Astrocyte (in vitro differentiated cells and primary cell): ENCODE data around the gene DACH2. TPM values are rescaled to one million over a fixed set of nuclear protein-coding genes. Genes with fewer than 3 reads are reported as not detected.
"Not testable (repeated sequence)": the region's sequence is repeated elsewhere in the genome, so short reads cannot be mapped to it uniquely, and the experiment has no call there.

Experiments used
- DNase-seq: peaks from one replicate; pipeline ENCODE4 v3.0.0-alpha.2; 2010; ENCODE audit warnings: low read depth
- FAIRE-seq: peaks from 2 replicates; lab custom pipeline; 2011; peaks lifted over from hg19 to GRCh38; lab: Jason Lieb, UNC
- H2AFZ ChIP-seq: 2 replicates; pipeline ENCODE4 v1.6.0; 2012; ENCODE audit warnings: low read depth, low read length, inconsistent platforms
- H3K27ac ChIP-seq: 2 replicates; pipeline ENCODE4 v1.5.1; 2011; ENCODE audit warnings: low read depth, low read length, inconsistent platforms
- H3K27me3 ChIP-seq: 2 replicates; pipeline ENCODE4 v1.6.0; 2011; ENCODE audit warnings: low read length, inconsistent platforms; ENCODE audit not compliant: insufficient read depth
- H3K36me3 ChIP-seq: 2 replicates; pipeline ENCODE4 v1.5.1; 2011; ENCODE audit warnings: low read length, inconsistent platforms; ENCODE audit not compliant: insufficient read depth
- H3K4me1 ChIP-seq: 2 replicates; pipeline ENCODE4 v1.5.1; 2011; ENCODE audit warnings: low read length, inconsistent platforms; ENCODE audit not compliant: insufficient read depth
- H3K4me2 ChIP-seq: 2 replicates; pipeline ENCODE4 v1.6.0; 2012; ENCODE audit warnings: low read length, inconsistent platforms
- H3K4me3 ChIP-seq: 2 replicates; pipeline ENCODE4 v1.5.1; 2011; ENCODE audit warnings: low read depth, mild to moderate bottlenecking, low read length, inconsistent platforms; ENCODE audit not compliant: insufficient read depth
- H3K79me2 ChIP-seq: 2 replicates; pipeline ENCODE4 v1.6.0; 2012; ENCODE audit warnings: mild to moderate bottlenecking, low read length, inconsistent platforms; ENCODE audit not compliant: insufficient read depth
- H3K9ac ChIP-seq: 2 replicates; pipeline ENCODE4 v1.6.0; 2012; ENCODE audit warnings: mild to moderate bottlenecking, low read length, inconsistent platforms
- H3K9me3 ChIP-seq: 2 replicates; pipeline ENCODE4 v1.5.1; 2012; ENCODE audit warnings: low read depth, mild to moderate bottlenecking, low read length, inconsistent platforms; ENCODE audit not compliant: insufficient read depth
- H4K20me1 ChIP-seq: 2 replicates; pipeline ENCODE4 v1.6.0; 2012; ENCODE audit warnings: low read length, inconsistent platforms; ENCODE audit not compliant: insufficient read depth
- H3K27ac Mint-ChIP-seq: one replicate; pipeline ENCODE4 v1.8.0; 2021; ENCODE audit warnings: mild to moderate bottlenecking, mixed read lengths; ENCODE audit not compliant: unreplicated experiment
- H3K27me3 Mint-ChIP-seq: one replicate; pipeline ENCODE4 v1.8.0; 2021; ENCODE audit warnings: low read depth, mixed read lengths; ENCODE audit not compliant: unreplicated experiment
- H3K36me3 Mint-ChIP-seq: one replicate; pipeline ENCODE4 v1.8.0; 2021; ENCODE audit warnings: low read depth, mixed read lengths; ENCODE audit not compliant: unreplicated experiment
- H3K4me1 Mint-ChIP-seq: one replicate; pipeline ENCODE4 v1.8.0; 2021; ENCODE audit warnings: low read depth, mixed read lengths; ENCODE audit not compliant: unreplicated experiment
- H3K4me3 Mint-ChIP-seq: one replicate; pipeline ENCODE4 v1.8.0; 2021; ENCODE audit warnings: mild to moderate bottlenecking, moderate library complexity, mixed read lengths; ENCODE audit not compliant: unreplicated experiment
- H3K9me3 Mint-ChIP-seq: one replicate; pipeline ENCODE4 v1.8.0; 2021; ENCODE audit warnings: mild to moderate bottlenecking, mixed read lengths; ENCODE audit not compliant: unreplicated experiment
- CTCF ChIP-seq: IDR thresholded peaks from 2 replicates; pipeline ENCODE4 v1.5.1; 2011; ENCODE audit warnings: low read depth, mild to moderate bottlenecking, inconsistent platforms, low read length, moderate library complexity; ENCODE audit not compliant: insufficient read depth
- EZH2 ChIP-seq: IDR thresholded peaks from 2 replicates; pipeline ENCODE4 v1.6.1; 2012; ENCODE audit warnings: mild to moderate bottlenecking, low read length, inconsistent platforms; ENCODE audit not compliant: insufficient read depth
- total RNA-seq: library from RNA; stranded (reverse); gene quantifications from 2 replicates; pipeline ENCODE4 v1.2.1, GENCODE V29; 2021

Gene DACH2
- total RNA-seq, 1 donor from 2014 or later: 0.16 TPM

- H3K9me3 ChIP-seq: no peaks in the 10 kb centered on the region
- no peak for DNase-seq
- no peaks in the 10 kb centered on the region for H3K4me1 Mint-ChIP-seq
Measured at GRCh38 chrX:86171366-86171765, 23.1 kb downstream of the DACH2 start.

GRCh38 chrX:86178906-86179305, 30.7 kb downstream of the DACH2 start:
- Histone ChIP-seq H4K20me1 (no peaks in the 10 kb centered on the region), H3K4me2 (no peak overlapping the region), H3K79me2 (no peaks in the 10 kb centered on the region), H3K4me3 (no peak overlapping the region), H3K9ac (no peak overlapping the region), H2AFZ (no peak overlapping the region), H3K27ac (no peak overlapping the region), H3K4me1 (no peaks in the 10 kb centered on the region), H3K9me3 (no peaks in the 10 kb centered on the region), H3K27me3 (no peaks in the 10 kb centered on the region), H3K36me3 (no peaks in the 10 kb centered on the region)
- H3K9me3 Mint-ChIP-seq: no peaks in the 10 kb centered on the region
- H3K27ac Mint-ChIP-seq: no peak overlapping the region
- no peaks in the 10 kb centered on the region for H3K4me1 Mint-ChIP-seq
- FAIRE-seq (no peak), DNase-seq (no peak)
- H3K4me3 Mint-ChIP-seq: no peak overlapping the region
- TF ChIP-seq EZH2 (no peak), CTCF (no peak)
- no peaks in the 10 kb centered on the region for H3K27me3 Mint-ChIP-seq
- no peaks in the 10 kb centered on the region for H3K36me3 Mint-ChIP-seq

More at GRCh38 chrX:86171366-86171765, 23.1 kb downstream of the DACH2 start:
- FAIRE-seq: peak; percentile 94
- Histone ChIP-seq H3K79me2 (no peaks in the 10 kb centered on the region), H3K9ac (no peak overlapping the region), H3K4me2 (no peak overlapping the region), H3K36me3 (no peaks in the 10 kb centered on the region), H3K27ac (no peak overlapping the region), H3K4me3 (no peak overlapping the region), H3K4me1 (no peaks in the 10 kb centered on the region), H2AFZ (no peak overlapping the region), H4K20me1 (no peaks in the 10 kb centered on the region), H3K27me3 (no peaks in the 10 kb centered on the region)
- Mint-ChIP-seq H3K36me3 (no peaks in the 10 kb centered on the region), H3K9me3 (no peaks in the 10 kb centered on the region), H3K27ac (no peak overlapping the region), H3K4me3 (no peak overlapping the region), H3K27me3 (no peaks in the 10 kb centered on the region)
- TF ChIP-seq EZH2 (no peak), CTCF (no peak)

- H3K4me1 ChIP-seq, H3K9me3 Mint-ChIP-seq, H3K27me3 Mint-ChIP-seq, H3K4me3 Mint-ChIP-seq, H3K4me1 Mint-ChIP-seq, FAIRE-seq, H3K9ac ChIP-seq, H3K9me3 ChIP-seq, H3K4me2 ChIP-seq, H2AFZ ChIP-seq, H3K4me3 ChIP-seq, DNase-seq, H3K36me3 ChIP-seq, H3K36me3 Mint-ChIP-seq, H3K27ac ChIP-seq, H4K20me1 ChIP-seq, H3K27me3 ChIP-seq, H3K27ac Mint-ChIP-seq, H3K79me2 ChIP-seq: not testable (repeated sequence)
Measured at GRCh38 chrX:86181325-86181724, 33.1 kb downstream of the DACH2 start.
